Skeletal muscle satellite cell (primary cell): ENCODE measurements around the gene ENAH.

ENCODE experiments used
- H3K27me3 ChIP-seq: 2 replicates; pipeline ENCODE4 v1.7.0; 2013; ENCODE audit warnings: low read length; ENCODE audit not compliant: control insufficient read depth, insufficient read depth
- H3K36me3 ChIP-seq: 2 replicates; pipeline ENCODE4 v1.7.0; 2013; ENCODE audit warnings: mild to moderate bottlenecking, control low read depth, low read length; ENCODE audit not compliant: insufficient read depth
- H3K4me1 ChIP-seq: 2 replicates; pipeline ENCODE4 v1.7.0; 2013; ENCODE audit warnings: low read length; ENCODE audit not compliant: control insufficient read depth, insufficient read depth
- H3K4me2 ChIP-seq: 2 replicates; pipeline ENCODE4 v1.7.0; 2013; ENCODE audit warnings: mild to moderate bottlenecking, low read length
- H3K4me3 ChIP-seq: 2 replicates; pipeline ENCODE4 v1.7.0; 2013; ENCODE audit warnings: low read length
- H3K9ac ChIP-seq: 2 replicates; pipeline ENCODE4 v1.7.0; 2013; ENCODE audit warnings: mild to moderate bottlenecking, low read depth, low read length, moderate library complexity
- H3K9me3 ChIP-seq: replicated peaks from 2 replicates; pipeline ENCODE4 v1.7.0; 2013; ENCODE audit warnings: mild to moderate bottlenecking, control low read depth, low read length

Gene ENAH

DNA sequence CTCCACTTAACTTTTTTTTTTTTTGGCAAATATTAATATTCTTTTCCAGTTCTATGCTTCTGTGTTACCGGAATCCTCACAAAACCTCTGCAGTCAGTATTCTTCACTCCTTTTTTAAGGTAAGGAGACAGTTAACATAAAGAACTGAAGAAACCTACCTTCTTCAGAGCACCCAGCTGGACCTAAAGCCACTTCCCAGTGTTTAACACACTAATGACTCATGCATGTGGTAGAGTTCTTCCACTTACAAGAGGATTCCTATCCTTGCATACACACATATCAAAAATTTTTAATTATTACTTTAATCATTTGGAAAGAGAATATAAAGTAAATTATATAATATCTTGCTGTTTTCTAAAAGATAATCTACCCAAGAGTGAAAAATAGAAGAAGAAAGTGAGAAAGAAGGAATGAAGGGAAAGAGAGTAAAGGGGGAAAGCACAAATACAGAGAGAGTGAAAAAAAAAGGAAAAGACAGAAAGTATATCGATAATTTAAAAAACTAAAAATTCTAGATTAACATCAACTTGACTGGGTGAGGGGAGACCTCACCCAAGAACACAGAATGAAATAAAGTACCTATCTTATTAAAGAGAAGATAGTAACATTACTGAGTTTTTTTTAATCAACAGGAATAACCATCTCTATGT is 54.9 kb downstream of the ENAH start:
- no peaks in the 10 kb centered on the region for H3K9me3 ChIP-seq
- no peak overlapping the region for H3K9ac ChIP-seq
- H3K4me3 ChIP-seq: no peak overlapping the region
- H3K4me1 ChIP-seq: peaks cover 32% of the 10 kb centered on the region
- no peak overlapping the region for H3K4me2 ChIP-seq
- H3K36me3 ChIP-seq: peaks cover 12% of the 10 kb centered on the region
- no peaks in the 10 kb centered on the region for H3K27me3 ChIP-seq

- Histone ChIP-seq H3K9me3 (no peaks in the 10 kb centered on the region), H3K4me3 (no peak overlapping the region), H3K9ac (no peak overlapping the region), H3K4me2 (no peak overlapping the region), H3K4me1 (peaks cover 19% of the 10 kb centered on the region), H3K27me3 (no peaks in the 10 kb centered on the region), H3K36me3 (peaks cover 12% of the 10 kb centered on the region)
Measured at GRCh38 chr1:225596736-225597135, 56.2 kb downstream of the ENAH start.

GRCh38 chr1:225595974-225596551 is 56.9 kb downstream of the ENAH start:
- H3K36me3 ChIP-seq: peaks cover 12% of the 10 kb centered on the region
- H3K4me2 ChIP-seq: no peak overlapping the region
- H3K27me3 ChIP-seq: no peaks in the 10 kb centered on the region
- no peak overlapping the region for H3K9ac ChIP-seq
- no peak overlapping the region for H3K4me3 ChIP-seq
- H3K4me1 ChIP-seq: peaks cover 18% of the 10 kb centered on the region
- H3K9me3 ChIP-seq: no peaks in the 10 kb centered on the region

GRCh38 chr1:225595452-225595851 is 57.5 kb downstream of the ENAH start:
- Histone ChIP-seq H3K4me1 (peaks cover 18% of the 10 kb centered on the region), H3K27me3 (no peaks in the 10 kb centered on the region), H3K4me2 (no peak overlapping the region), H3K9ac (no peak overlapping the region), H3K9me3 (no peaks in the 10 kb centered on the region), H3K36me3 (peaks cover 12% of the 10 kb centered on the region), H3K4me3 (no peak overlapping the region)

- H3K9ac ChIP-seq: no peak overlapping the region
- H3K4me3 ChIP-seq: no peak overlapping the region
- peaks cover 7% of the 10 kb centered on the region for H3K36me3 ChIP-seq
- H3K9me3 ChIP-seq: no peaks in the 10 kb centered on the region
- no peak overlapping the region for H3K4me2 ChIP-seq
- no peaks in the 10 kb centered on the region for H3K27me3 ChIP-seq
- peaks cover 18% of the 10 kb centered on the region for H3K4me1 ChIP-seq
Measured at GRCh38 chr1:225593414-225593813, 59.5 kb downstream of the ENAH start.

DNA sequence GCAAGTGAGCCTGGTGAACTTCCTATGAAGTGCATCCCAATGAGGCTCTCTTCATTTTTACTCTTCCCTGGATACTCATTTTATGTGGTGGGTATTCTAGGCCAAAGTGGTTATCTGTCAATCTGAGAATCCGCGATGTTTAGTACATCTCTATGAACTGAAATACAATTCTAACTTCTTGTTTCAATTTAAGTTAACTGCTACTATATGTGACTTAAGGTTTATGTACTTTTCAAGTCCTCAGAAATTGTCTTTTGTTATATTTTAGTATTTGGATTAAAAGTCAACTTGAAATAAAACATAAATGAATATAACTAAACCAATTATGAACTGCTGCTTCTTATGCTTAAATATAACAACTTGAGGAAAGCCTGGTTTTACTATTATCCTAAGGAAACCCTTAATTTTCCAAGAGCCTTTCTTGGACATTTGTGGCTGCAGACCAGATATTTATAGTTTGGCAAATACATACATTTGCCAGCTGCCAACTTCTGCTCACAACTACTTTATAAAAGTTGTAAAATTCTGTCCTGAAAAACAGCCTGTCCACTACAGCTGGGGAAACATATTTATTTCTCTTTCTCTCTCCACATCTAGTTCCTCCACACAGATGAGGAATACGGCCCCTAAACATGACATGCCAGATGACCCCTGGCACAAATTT is 60.4 kb downstream of the ENAH start:
- Histone ChIP-seq H3K36me3 (peaks cover 7% of the 10 kb centered on the region), H3K4me1 (peaks cover 10% of the 10 kb centered on the region), H3K9me3 (no peaks in the 10 kb centered on the region), H3K4me3 (no peak overlapping the region), H3K4me2 (no peak overlapping the region), H3K27me3 (no peaks in the 10 kb centered on the region), H3K9ac (no peak overlapping the region)

- H3K4me3 ChIP-seq: no peak overlapping the region
- no peaks in the 10 kb centered on the region for H3K9me3 ChIP-seq
- no peaks in the 10 kb centered on the region for H3K4me1 ChIP-seq
- H3K4me2 ChIP-seq: no peak overlapping the region
- no peaks in the 10 kb centered on the region for H3K27me3 ChIP-seq
- no peak overlapping the region for H3K9ac ChIP-seq
- peaks cover 4% of the 10 kb centered on the region for H3K36me3 ChIP-seq
Measured at GRCh38 chr1:225587310-225587709, 65.6 kb downstream of the ENAH start.

GRCh38 chr1:225581186-225581585 is 71.7 kb downstream of the ENAH start:
- Histone ChIP-seq H3K4me1 (peaks cover 2% of the 10 kb centered on the region), H3K4me2 (no peak overlapping the region), H3K36me3 (peaks cover 4% of the 10 kb centered on the region)

GRCh38 chr1:225580238-225581099 is 72.5 kb downstream of the ENAH start:
- H3K27me3 ChIP-seq: no peaks in the 10 kb centered on the region
- peaks cover 2% of the 10 kb centered on the region for H3K4me1 ChIP-seq
- no peak overlapping the region for H3K4me2 ChIP-seq
- peaks cover 4% of the 10 kb centered on the region for H3K36me3 ChIP-seq
- no peak overlapping the region for H3K4me3 ChIP-seq
- H3K9me3 ChIP-seq: no peaks in the 10 kb centered on the region
- no peak overlapping the region for H3K9ac ChIP-seq

More at GRCh38 chr1:225581186-225581585, 71.7 kb downstream of the ENAH start:
- Histone ChIP-seq H3K9ac (no peak overlapping the region), H3K4me3 (no peak overlapping the region), H3K9me3 (no peaks in the 10 kb centered on the region), H3K27me3 (no peaks in the 10 kb centered on the region)

DNA sequence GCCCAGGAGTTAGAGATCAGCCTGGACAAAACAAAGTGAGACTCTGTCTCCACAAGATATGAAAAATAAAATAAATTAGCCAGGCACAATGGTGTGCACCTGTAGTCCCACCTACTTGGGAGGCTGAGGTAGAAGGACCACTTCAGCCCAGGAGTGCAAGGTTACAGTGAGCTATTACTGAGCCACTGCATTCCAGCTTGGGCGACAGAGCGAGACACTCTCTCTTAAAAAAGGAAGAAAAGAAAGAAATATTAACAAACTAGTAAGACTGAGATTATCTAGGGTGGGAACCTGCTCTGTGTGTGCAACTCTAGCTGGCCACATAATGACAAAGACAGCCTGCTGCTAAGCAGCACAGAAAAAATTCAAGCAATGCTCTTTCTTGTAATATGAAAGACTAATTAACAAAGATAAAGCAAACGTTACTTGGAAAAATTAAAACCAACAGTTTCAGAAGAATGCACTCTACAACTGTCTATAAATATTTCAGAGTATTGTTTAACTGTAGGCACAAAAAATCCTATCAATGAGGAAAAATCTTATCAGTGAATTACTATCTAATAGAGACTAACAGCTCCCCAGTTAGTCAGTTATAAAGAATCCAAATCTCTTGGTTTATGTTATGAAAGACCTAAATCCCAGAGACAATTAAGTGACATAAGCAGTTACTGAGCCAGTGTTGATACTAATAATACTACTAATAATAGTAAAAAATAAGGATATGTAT is 74.5 kb downstream of the ENAH start:
- H3K4me1 ChIP-seq: peaks cover 10% of the 10 kb centered on the region
- H3K36me3 ChIP-seq: peaks cover 4% of the 10 kb centered on the region
- no peaks in the 10 kb centered on the region for H3K9me3 ChIP-seq
- H3K4me3 ChIP-seq: no peak overlapping the region
- H3K9ac ChIP-seq: no peak overlapping the region
- H3K27me3 ChIP-seq: no peaks in the 10 kb centered on the region
- H3K4me2 ChIP-seq: no peak overlapping the region

DNA sequence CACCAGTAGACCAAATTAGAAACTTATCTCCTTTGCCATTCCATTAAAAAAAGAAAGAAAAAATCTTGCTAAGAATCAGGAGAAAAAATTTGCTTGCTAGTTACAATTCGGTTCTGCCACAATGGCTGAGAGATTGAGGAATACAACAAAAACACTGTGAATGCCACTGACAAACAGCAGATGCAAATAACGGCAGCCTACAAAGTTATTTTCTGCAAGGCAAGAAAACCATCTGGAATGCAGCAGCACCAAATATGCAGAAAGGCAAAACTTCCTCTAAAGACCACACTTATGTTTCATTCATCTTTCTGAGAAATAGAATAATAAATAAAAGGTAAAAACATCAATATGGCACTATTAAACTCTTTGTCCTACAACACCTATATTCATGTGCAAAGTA is 75.7 kb downstream of the ENAH start:
- Histone ChIP-seq H3K27me3 (no peaks in the 10 kb centered on the region), H3K4me3 (no peak overlapping the region), H3K4me2 (no peak overlapping the region), H3K4me1 (peaks cover 12% of the 10 kb centered on the region), H3K36me3 (peaks cover 4% of the 10 kb centered on the region), H3K9me3 (no peaks in the 10 kb centered on the region), H3K9ac (no peak overlapping the region)
